Mesodermal cell (in vitro differentiated cells): ENCODE measurements around the gene TECPR1.
A peak's percentile ranks its signal among the peaks of the same experiment; 100 is the strongest.

Source experiments
- H3K27ac ChIP-seq: 2 replicates; pipeline ENCODE4 v1.7.0; 2013; ENCODE audit warnings: mild to moderate bottlenecking, low read depth, low read length, moderate library complexity; ENCODE audit not compliant: severe bottlenecking
- H3K36me3 ChIP-seq: 2 replicates; pipeline ENCODE4 v1.7.1; 2013; ENCODE audit warnings: mild to moderate bottlenecking, low read length, moderate library complexity; ENCODE audit not compliant: control insufficient read depth, insufficient read depth
- H3K4me1 ChIP-seq: one replicate; pipeline ENCODE4 v1.7.1; 2013; ENCODE audit warnings: mild to moderate bottlenecking, low read length; ENCODE audit not compliant: insufficient read depth, control insufficient read depth, poor library complexity, severe bottlenecking
- H3K4me3 ChIP-seq: 2 replicates; pipeline ENCODE4 v1.7.0; 2013; ENCODE audit warnings: low read length, control low read depth, mild to moderate bottlenecking; ENCODE audit not compliant: insufficient read depth, poor library complexity, severe bottlenecking; ENCODE audit errors: extremely low read depth
- H3K9me3 ChIP-seq: 2 replicates; pipeline ENCODE4 v1.7.1; 2013; ENCODE audit warnings: mild to moderate bottlenecking, low read length, moderate library complexity; ENCODE audit not compliant: control insufficient read depth
- WGBS, 2 experiments: methylation state at CpG; one replicate each; pipeline ENCODE4 v1.1.5; 2013; ENCODE audit warnings: missing lambda C conversion rate in 2 of 2; ENCODE audit not compliant: insufficient coverage in 2 of 2; 5-methylcytosine and 5-hydroxymethylcytosine counted together

Gene TECPR1

DNA sequence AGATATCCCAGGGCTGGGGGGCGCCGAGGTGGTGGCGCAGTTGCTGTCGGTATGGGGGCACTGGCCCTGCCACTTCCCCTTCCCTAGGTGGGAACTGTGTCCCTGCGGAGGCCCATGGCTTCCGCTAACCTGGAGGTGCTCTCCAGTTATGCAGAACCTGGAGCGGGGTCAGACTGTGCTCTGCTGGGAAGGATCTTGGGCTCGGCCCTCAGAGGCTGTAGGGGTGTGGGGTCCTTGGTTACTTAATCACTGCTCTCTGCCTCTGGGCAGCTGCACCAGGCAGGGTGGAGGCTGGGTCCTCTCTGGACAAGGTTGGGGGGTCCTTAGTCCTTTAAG, 31.8 kb upstream of the TECPR1 start:
- Histone ChIP-seq H3K4me1 (peaks cover 47% of the 10 kb centered on the region), H3K4me3 (peak overlapping the region; percentile 82), H3K36me3 (peaks cover 47% of the 10 kb centered on the region), H3K9me3 (no peaks in the 10 kb centered on the region), H3K27ac (no peak overlapping the region)
- WGBS, 2 experiments = 99 to 100% methylated on average over 5 to 8 of the region's 8 CpGs

DNA sequence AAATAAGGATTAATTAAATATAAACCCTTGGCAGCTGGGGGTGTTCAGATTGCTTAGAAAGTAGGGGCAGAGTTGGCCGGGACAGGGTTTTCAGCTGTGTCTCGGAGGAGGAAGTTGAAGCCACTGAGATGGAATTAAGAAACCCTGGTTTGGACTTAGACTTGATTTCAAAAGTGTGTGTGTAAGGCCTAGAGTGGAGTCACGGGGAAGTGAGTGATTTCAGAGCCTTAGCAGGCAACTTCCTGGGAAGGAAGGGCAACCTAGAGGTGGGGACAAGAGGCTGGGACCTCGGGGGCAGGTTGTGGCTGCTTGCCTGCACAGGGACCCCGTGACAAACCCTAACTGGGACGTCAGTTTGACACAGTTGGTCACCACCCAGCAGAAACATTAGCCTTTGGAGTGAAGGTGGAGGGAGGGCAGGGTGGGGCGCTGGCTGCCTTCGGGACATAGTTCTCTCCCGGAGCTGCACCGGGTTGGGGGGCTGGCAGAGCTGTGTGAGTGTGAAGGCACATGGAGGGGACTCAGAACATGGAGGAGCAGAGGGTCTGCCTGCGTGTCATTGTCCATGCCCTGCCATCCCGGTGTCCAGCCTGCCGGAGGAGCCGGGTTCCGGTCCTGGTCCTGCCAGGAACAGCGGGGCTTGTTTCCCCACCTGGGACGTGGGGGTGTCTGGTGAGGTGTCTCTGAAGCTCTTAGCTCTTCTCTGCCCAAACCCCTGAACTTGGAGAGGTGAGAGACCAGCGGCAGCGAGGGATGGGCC, 31.3 kb upstream of the TECPR1 start:
- peaks cover 47% of the 10 kb centered on the region for H3K4me1 ChIP-seq
- H3K4me3 ChIP-seq = peak overlapping the region; percentile 82
- no peak overlapping the region for H3K27ac ChIP-seq
- H3K36me3 ChIP-seq = peaks cover 42% of the 10 kb centered on the region
- no peaks in the 10 kb centered on the region for H3K9me3 ChIP-seq
- WGBS, 2 experiments = 88 to 94% methylated on average over 14 to 18 of the region's 19 CpGs

DNA sequence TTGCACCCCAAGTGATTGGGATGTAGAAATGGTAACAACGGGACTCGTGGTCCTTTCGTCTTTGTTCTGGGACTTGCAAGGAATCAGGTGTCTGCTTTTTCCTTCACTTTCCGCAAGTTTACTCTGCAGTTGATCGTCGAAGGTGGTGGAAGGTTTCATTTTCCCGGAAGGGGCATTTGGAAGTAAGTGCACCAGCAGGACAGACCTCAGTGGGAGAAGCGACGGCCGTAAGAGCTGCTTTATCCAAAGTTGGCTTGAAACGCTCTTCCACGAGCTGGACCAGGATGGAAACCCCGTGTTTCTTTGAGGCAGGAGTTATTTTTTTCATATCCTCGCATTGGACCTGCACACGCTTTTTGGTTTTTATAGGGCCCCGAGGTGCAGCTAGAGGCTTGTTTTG, 30.7 kb upstream of the TECPR1 start:
- no peak overlapping the region for H3K27ac ChIP-seq
- H3K36me3 ChIP-seq = peaks cover 36% of the 10 kb centered on the region
- H3K4me1 ChIP-seq = peaks cover 47% of the 10 kb centered on the region
- peak overlapping the region; percentile 82 for H3K4me3 ChIP-seq
- H3K9me3 ChIP-seq = no peaks in the 10 kb centered on the region
- 61 to 67% methylated on average over 11 to 14 of the region's 16 CpGs for WGBS, 2 experiments

DNA sequence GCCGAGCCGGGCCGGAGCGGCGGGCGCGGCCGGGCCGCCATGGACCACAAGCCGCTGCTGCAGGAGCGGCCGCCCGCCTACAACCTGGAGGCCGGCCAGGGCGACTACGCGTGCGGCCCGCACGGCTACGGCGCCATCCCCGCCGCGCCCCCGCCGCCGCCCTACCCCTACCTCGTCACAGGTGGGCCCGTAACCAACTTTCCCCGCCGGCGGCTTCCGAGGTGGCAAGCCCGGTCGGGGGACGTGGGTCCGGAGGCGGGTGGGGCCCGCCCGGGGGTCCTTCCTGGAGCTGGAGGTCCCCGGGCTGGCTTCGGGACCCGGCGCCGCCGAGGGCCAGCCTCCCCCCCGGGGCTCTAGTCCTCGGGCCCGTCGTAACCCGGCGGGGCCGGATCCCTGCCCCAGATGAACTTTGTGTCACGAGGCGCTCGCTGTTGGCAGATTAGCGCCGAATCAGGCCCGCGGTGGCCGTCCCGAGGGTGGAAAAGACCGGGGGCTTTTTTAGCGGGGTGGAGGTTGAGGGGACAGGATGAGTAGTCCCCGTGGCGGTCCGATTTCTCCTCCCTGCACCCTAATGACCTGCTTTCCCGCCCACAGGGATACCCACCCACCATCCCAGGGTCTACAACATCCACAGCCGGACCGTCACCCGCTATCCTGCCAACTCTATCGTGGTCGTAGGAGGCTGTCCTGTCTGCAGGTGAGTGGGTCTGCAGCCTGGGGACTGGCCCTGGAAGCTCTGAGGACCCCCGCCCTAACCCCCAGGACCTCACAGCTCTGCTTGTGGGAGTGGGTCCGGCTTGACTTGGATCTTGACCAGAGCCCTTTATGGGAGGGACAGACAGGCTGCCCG, 29.9 kb upstream of the TECPR1 start:
- peaks cover 43% of the 10 kb centered on the region for H3K4me1 ChIP-seq
- H3K9me3 ChIP-seq = no peaks in the 10 kb centered on the region
- H3K27ac ChIP-seq = no peak overlapping the region
- WGBS, 2 experiments = 3% methylated on average over 34 to 48 of the region's 77 CpGs
- peaks cover 29% of the 10 kb centered on the region for H3K36me3 ChIP-seq
- H3K4me3 ChIP-seq = peak overlapping the region; percentile 82

DNA sequence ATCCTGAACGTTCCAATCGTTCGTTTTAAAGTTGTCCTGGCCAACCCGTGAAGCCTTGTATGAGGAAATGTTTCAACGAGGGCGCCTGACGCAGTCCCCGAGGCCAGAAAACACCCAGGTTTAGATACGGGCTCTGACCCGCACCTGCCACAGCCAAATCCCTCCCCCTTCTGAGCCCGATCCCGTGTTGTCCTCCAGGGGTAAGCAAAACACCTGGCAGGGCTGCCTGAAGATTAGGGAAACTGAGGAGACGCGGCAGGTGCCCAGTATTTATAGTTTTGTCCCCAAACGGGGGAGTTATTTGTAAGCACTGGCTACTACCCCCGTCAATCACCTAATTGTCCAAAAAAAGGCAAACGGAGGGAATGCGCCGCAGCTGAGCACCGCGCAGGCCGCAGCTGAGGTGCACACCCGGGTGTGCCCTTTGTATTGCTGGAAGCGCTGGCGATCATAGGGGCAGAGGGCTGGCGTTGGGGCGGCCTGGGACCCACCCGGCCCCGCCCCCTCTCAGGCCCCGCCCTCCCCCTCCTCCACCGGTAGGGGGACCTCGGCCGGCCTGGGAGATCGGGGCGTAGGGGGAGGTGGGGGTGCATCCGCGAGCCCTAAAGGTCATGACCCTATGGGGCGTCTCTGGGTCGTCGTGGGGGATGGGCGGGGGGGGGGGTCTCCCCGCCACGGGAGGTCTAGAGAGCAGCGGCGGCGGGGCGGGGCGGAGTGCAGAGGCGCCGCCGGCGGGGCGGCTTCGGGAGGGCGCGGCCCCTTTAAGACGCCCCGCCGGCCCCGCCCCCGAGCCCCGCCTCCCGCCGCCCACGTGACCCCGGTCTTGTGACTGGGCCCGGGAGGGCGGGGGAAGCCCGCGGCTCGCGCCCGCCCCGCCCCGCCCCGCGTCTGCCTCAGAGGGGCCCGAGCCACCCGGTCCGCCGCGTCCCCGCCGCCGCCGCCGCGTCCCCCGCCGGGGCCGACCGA, 29.0 kb upstream of the TECPR1 start, which contains the start of gene BRI3:
Gene BRI3, plus strand, starts transcription at position 896 of the 966 bp plus-strand sequence. CDS start 110 bp downstream, outside the sequence.
- WGBS, 2 experiments = 2 to 3% methylated on average over 29 to 51 of the region's 92 CpGs
- peaks cover 24% of the 10 kb centered on the region for H3K36me3 ChIP-seq
- H3K27ac ChIP-seq = no peak within 1 kb of the TSS
- no peaks in the 10 kb centered on the region for H3K9me3 ChIP-seq
- peaks cover 34% of the 10 kb centered on the region for H3K4me1 ChIP-seq
- peak within 1 kb of the TSS; percentile 82 for H3K4me3 ChIP-seq

DNA sequence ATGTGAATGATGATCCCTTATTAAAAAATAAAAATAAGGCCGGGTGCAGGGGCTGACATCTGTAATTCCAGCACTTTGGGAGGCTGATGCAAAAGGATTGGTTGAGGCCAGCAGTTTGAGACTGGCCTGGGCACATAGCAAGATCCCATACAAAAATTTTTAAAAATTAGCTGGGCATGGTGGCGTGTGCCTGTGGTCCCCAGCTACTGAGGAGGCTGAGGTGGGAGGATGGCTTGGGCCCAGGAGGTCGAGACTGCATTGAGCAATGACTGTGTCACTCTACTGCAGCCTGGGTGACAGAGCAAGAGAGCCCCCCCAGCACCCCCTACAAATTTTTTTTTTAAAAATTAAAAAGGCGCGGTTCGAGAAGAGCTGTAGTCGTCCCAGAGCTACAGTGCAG, 28.3 kb upstream of the TECPR1 start:
- H3K4me3 ChIP-seq = peak overlapping the region; percentile 43
- no peaks in the 10 kb centered on the region for H3K9me3 ChIP-seq
- WGBS, 2 experiments = 60 to 90% methylated on average over 2 to 7 of the region's 7 CpGs
- H3K27ac ChIP-seq = no peak overlapping the region
- H3K4me1 ChIP-seq = peaks cover 26% of the 10 kb centered on the region
- H3K36me3 ChIP-seq = peaks cover 18% of the 10 kb centered on the region

DNA sequence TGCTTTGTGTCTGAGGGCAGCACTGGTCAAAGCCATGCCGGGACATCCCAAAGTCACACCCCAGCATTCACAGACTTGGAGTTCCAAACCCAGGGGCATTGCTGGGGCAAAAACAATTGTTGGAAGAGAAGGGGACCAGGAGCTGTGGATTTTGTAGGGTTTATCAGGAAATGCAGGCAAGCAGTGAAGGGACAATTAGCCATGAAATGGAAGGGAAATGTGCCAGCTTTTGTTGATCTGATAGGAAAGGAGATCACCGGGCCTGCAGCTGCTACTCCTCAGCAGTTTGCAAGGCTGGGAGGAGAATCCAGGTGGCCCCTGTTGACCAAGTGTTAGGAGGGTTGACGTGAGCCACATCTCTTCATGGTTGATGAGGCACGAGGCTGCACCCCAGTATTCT, 26.9 kb upstream of the TECPR1 start:
- no peak overlapping the region for H3K27ac ChIP-seq
- no peaks in the 10 kb centered on the region for H3K9me3 ChIP-seq
- peaks cover 12% of the 10 kb centered on the region for H3K4me1 ChIP-seq
- no peak overlapping the region for H3K4me3 ChIP-seq
- 94 to 100% methylated on average over 3 of the region's 4 CpGs for WGBS, 2 experiments
- peaks cover 5% of the 10 kb centered on the region for H3K36me3 ChIP-seq

DNA sequence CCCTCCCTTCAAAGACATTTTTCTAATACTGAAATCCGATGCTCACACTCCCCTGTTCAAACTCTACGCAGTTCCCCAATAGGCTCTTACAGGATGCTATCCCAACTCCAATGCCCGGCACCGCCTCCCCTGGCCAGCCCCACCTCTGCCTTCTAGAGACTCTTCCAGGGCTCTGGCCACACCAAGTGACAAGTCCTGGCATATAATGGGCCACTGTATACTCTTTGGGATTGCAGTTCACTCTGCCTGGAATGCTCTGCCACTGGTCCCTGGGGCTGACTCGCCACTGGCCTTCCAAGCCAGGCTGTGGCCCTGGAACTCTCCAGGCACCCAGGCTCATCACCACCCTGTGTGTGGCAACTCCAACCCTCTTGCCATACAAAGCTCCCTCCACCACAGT, 26.4 kb upstream of the TECPR1 start:
- H3K4me3 ChIP-seq = no peak overlapping the region
- no peak overlapping the region for H3K27ac ChIP-seq
- peaks cover under 1% of the 10 kb centered on the region for H3K36me3 ChIP-seq
- no peaks in the 10 kb centered on the region for H3K9me3 ChIP-seq
- H3K4me1 ChIP-seq = peaks cover 10% of the 10 kb centered on the region
- WGBS, 2 experiments = 83 to 94% methylated on average over 3 to 5 of the region's 5 CpGs

DNA sequence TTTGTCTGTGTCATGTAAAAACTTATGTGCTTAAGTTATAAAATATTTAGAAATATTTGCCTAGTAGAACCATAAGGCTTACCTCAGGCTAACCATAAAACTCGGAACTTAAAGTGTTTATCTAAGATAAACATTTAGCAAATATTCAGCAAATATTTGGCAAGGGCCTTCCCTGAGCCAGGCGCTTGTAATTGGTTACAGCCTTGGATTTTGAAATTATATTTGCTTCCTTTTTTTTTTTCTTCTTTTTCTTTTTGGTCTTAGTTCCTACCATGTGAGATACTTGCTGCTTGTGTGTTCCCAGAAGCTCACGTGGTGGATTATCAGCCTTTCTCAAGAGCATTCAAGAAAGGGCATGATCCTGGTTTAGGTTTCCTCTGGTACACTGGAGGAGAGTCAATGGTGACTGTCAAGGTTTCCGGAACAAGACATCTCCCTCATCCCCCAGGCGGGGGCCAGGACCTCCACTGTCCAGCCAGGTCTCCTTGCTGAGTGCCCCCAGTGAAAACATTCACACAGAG, 24.3 kb upstream of the TECPR1 start:
- 86 to 100% methylated on average over 1 of the region's 5 CpGs for WGBS, 2 experiments
- Histone ChIP-seq H3K4me1 (peaks cover 4% of the 10 kb centered on the region), H3K4me3 (no peak overlapping the region), H3K27ac (no peak overlapping the region), H3K9me3 (no peaks in the 10 kb centered on the region), H3K36me3 (no peaks in the 10 kb centered on the region)

DNA sequence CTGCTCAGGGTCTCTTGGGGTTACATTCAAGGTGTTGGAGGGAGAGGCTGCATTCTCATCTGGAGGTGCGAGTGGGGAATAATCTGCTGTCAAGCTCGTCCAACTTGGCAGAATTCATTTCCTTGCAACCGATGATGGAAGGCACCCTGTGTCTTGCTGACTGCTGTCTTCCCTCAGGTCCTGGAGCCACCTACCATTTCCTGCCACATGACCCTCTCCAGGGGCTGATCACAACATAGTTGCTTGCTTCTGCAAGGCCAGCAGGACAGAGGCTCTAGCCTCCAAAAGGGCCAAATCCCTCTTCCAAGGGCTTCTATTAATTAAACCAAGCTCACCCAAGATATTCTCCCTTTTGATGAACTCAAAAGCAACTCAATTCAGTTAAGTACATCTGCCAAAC, 15.3 kb upstream of the TECPR1 start:
- Histone ChIP-seq H3K4me3 (no peak overlapping the region), H3K27ac (no peak overlapping the region), H3K9me3 (no peaks in the 10 kb centered on the region), H3K4me1 (peaks cover 6% of the 10 kb centered on the region), H3K36me3 (no peaks in the 10 kb centered on the region)
- WGBS, 2 experiments = 92 to 94% methylated on average over 3 of the region's 3 CpGs
